AG08395 (cell line): ENCODE measurements around the gene BRWD1.

Source experiments
- DNase-seq: peaks from one replicate; pipeline ENCODE4 v3.0.0; 2012; ENCODE audit warnings: mixed read lengths, low spot score

The BRWD1 gene

GRCh38 chr21:39197448-39198233 lies 115.8 kb downstream of the BRWD1 start:
- no peak for DNase-seq

DNA sequence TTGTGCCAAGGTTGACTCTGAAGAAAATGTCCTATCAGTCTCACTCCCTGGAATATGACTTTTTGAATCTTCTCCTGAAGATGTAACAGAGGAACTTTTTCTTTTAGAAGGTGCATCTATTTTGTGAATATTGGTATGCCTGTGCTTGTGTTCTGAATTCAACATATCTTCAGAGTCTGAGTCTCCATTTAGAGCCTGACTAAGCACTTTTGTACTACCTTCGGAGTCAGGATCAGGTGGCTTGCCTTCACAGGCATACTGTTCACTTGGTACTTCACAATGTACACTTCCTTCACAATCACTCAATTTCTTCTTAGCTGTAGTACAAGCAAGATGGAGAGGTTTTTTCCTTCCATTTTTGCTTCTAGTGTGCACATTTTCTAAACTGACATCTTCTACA lies 116.6 kb downstream of the BRWD1 start:
- no peak for DNase-seq

- no peak for DNase-seq
These were observed 117.1 kb downstream of the BRWD1 start for GRCh38 chr21:39196310-39196709.

GRCh38 chr21:39193380-39193779 lies 120.1 kb downstream of the BRWD1 start:
- no peak for DNase-seq

- DNase-seq, result peak; percentile 22
These were observed 123.4 kb downstream of the BRWD1 start for GRCh38 chr21:39189857-39190604.

- no peak for DNase-seq
These were observed 124.8 kb downstream of the BRWD1 start for GRCh38 chr21:39188521-39189139.

DNA sequence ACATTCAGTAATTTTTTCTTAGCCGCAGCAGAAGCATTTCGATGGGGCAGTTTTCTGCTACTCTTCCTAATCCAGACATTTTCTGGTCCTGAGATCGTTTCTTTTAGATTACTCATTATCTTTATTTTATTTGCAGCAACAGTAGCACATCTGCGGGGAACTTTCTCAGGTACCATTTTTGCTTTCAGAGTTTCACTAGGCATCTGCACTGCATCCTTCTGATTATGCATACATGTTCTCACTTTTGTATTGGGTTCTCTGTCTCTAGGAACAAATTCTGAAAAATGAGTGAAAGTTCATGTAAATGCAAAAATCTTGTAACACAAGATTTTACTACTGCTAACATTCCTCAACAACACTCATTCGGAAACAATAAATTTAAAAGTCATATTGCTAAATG lies 126.3 kb downstream of the BRWD1 start:
- DNase-seq, result no peak

DNA sequence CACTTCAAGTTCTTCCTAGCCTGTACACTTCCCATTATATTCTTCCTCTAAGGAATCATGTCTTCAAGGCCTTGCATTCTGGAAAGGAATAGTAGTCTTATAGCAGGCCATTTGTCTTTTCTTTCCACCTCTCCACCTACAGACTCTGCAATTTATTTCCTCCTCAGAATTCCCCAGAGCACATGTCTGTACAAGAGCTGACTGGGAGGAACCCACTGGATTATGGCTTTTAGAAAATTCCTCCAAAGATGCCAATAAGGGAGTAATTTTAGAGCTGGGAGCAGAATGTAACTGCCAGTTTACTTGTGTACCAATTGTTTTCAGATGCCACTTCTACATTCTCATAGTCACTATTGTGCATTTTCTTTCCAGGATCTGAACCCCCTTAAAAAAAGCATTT lies 126.8 kb downstream of the BRWD1 start:
- DNase-seq, result no peak

DNA sequence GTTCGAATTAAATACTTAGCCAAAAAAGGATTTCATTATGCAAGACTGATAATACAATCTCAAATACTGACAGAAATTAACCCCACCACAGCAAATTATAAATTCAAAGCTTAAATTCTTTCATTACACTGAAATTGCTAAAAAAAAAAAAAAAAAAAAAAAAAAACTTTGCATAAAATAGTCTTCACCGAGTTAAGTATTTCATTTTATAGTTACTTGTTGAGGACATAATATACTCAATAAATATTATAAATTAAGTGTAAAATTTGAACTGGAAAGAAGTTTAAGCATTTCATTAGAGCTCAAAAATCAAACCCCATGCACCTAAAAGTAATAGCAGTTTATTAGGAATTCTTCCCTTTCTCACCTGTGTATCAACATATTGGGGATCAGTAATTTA lies 128.3 kb downstream of the BRWD1 start:
- no peak for DNase-seq

- DNase-seq, result no peak
These were observed 129.1 kb downstream of the BRWD1 start for GRCh38 chr21:39184050-39184980.

DNA sequence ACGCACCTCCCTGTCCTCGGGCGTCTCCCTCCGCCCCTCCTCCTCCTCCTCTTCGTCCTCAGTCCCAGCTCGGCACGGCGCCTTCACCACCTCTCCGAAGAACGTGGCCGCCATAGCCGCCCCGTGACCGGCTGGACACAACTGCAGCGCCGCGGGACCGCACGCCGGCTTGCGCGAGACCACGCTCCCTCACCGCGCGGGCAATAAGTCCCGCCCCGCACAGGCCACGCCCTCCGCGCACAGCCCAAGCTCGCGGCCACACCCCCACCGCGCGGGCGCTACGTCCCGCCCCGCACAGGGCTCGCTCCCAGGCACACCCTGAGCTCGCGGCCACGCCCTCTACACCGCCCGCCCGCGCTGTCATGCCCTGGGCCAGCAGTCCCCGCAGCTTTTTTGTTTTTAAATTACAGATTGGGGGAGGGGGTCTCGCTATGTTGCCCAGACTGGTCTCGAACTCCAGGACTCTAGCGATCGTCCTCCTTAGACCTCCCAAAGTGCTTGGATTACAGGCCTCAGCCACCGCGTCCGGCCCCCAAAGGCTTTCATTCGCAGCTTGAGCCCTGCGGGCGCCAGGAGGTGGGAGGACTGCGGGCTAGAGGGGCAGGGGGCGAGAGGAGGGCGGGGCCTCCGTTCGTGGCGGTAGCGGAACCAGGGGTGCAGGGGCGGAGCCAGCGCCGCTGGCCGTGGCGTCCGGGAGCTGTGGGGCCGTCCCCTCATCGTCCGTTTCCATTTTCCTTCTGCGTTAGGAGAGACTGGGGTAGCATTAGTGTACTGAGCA lies 130.0 kb downstream of the BRWD1 start, which contains the start of gene PSMG1:
Gene PSMG1, minus strand, starts transcription at position 180 of the 778 bp plus-strand sequence. Its CDS starts 66 bp downstream, at position 114.
- peak; percentile 95 for DNase-seq

- DNase-seq, result no peak
These were observed 130.8 kb downstream of the BRWD1 start for GRCh38 chr21:39182484-39183271.

DNA sequence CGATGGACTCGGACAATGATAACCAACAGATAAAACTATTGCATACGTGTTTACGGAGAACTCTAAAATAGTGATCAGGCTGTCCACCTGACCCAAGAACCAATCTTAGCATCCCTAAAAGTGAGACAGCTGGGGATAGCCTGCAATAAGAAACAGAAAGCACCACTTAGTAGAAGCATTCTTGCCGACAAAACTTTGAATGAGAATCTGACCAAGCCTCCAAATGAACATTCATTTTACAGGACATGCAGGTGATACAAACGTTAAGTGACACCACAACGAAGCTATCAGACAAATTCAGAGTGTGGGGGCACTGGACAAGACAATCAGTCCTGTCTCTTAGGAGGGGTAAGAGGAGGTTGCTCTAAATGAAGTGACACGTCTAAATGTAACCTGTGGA lies 131.4 kb downstream of the BRWD1 start:
- DNase-seq, result no peak

DNA sequence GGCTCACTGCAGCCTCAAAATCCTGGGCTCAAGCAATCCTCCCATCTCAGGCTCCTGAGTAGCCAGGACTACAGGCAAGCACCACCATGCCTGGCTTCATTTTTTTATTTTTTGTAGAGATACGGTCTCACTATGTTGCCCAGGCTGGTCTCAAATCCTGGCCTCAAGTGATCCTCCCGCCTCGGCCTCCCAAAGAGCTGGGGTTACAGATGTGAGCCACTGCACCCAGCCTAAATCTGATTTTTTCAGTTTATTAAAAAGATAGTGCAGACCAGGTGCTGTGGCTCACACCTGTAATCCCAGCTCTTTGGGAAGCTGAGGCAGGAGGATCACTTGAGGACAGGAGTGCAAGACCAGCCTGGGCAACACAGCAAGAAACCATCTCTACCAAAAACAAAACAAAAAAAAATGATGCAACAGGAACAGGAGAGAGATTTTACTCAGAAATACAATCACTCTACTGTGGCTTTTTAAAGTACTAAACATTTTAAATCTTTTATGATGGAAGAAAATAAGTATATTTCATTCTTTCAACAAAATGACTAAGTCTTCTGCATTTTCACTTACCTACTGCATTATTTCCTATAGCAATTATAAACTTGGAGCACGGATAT lies 132.1 kb downstream of the BRWD1 start:
- DNase-seq, result no peak

GRCh38 chr21:39180429-39181019 lies 132.9 kb downstream of the BRWD1 start:
- no peak for DNase-seq

DNA sequence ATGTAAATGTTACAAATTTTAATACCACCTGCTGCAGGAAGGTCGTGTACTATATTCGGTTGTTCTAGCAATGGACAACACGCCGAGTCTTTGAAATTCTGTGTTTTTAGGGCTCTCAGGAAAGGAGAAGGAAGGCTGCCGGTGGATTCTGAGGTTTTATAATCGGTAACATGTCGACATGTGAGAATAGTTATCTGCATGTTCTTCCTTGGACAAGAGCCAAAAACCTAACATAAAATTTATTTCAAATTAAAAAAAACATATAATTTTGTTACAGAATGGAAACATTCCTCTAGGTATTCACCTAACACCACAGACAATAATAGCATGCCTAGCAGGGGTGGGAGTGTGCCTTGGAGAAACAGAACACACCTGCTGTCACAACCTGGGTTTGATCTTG lies 135.0 kb downstream of the BRWD1 start:
- DNase-seq, result no peak

DNA sequence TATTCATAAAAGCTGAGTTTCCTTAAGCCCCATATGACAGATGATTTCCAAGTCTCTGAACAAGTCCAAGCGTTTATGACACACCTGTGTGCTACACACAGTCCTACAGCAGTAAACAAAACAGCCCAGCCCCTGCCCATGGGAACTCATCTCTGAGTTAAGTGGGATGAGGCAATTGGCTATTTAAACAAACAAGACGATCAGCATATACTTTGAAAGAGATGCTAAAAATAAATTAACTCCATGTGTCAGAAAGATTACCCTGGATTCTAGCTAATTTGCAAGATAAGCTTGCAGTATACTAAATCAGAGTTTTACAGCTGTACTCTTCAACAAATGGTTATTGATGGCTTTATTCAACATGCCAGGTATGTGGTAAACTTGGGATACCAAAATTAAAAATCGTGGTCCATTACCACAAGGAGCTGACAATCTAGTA lies 137.1 kb downstream of the BRWD1 start:
- DNase-seq, result no peak

DNA sequence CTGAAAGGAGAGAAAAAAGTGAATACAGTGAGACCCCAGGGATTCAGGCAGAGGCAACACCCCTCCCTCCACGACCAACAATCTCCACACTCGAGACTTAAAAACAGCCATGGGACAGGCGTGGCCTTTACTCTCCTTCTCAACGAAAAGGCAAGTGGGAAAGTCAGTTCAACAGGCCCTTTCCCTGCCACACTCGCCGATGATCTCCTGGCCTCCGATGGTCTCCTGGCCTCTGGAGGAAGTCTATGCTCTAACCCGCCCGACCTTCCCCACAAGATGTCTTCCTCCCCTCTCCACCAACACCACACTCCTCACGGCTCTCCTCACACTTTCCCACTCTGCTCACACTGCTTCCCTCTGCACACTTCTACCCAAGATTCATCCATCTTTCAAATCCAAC lies 137.8 kb downstream of the BRWD1 start:
- no peak for DNase-seq

- DNase-seq, result peak; percentile 31
These were observed 138.3 kb downstream of the BRWD1 start for GRCh38 chr21:39175154-39175553.
